ENCODE data around the gene FGA. TPM values are rescaled to one million over a fixed set of nuclear protein-coding genes. Genes with fewer than 3 reads are reported as not detected.
A peak's percentile ranks its signal among the peaks of the same experiment; 100 is the strongest.

Gene FGA
- total and polyA plus RNA-seq, 2 experiments from 2014 or later: 579 to 1,189 TPM

DNA sequence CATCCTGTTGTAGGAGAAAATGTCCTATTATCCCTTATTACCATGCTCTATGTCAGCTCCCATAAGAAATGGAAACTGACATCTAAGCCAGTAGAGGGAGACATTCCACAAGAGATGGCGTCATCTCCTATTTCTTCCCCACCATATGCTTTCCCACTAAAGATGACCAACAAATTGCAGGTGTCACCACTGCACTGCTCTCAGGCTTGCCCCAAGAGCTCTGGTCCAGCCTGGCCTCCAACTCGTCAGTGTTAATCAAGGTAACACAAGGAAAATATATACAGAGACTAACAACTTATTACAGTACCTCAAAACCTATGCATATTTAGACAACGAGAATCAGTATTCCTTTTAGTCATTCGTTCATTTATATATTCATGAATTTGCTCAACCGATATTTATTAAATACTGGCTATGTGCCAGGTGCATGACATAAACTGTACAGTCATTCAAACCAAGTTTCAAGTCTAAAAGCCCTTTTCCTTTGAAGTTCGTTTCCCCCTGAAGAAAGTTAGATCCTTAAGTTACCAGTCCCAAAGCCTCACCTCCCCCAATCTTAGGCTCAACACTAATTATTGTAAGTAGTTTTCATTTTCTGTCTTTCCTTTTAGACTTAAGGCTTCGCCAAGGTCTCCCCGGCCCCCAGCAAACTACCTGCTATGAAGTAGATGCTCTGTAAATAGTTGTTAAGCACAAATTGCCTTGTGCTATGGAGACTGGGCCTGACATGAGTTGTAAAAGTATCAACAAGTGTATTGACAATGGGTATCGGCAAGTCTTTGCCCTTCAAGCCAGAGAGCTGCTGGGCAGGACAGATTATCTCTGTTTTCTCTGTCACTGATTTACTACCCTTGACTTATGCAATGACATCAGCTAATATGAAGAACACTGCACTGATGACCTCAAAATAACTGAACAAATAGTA is 30.8 kb downstream of the FGA start:
- H3K4me3 ChIP-seq: no peak overlapping the region
- H3K27ac ChIP-seq: peak overlapping the region; percentile 10
- H4K20me1 ChIP-seq (ENCODE audit: insufficient read depth, poor library complexity, severe bottlenecking): no peaks in the 10 kb centered on the region
- no peaks in the 10 kb centered on the region for H3K9me3 ChIP-seq (ENCODE audit: low read depth)
- no peak overlapping the region for H2AFZ ChIP-seq
- H3K79me2 ChIP-seq: peaks cover 14% of the 10 kb centered on the region
- H3K4me2 ChIP-seq: peak overlapping the region; percentile 35
- TF ChIP-seq EZH2phosphoT487 (IDR thresholded peaks at IDR 0.05; ENCODE audit: low read depth, severe bottlenecking, unreplicated experiment) (no peak), CTCF (IDR thresholded peaks at IDR 0.05; ENCODE audit: poor library complexity) (peak; percentile 68), EZH2 (IDR thresholded peaks at IDR 0.05; ENCODE audit: borderline replicate concordance) (no peak)
- H3K36me3 ChIP-seq (replicated peaks; ENCODE audit: insufficient read depth, low read depth): no peaks in the 10 kb centered on the region
- no peaks in the 10 kb centered on the region for H3K4me1 ChIP-seq (ENCODE audit: insufficient read depth)
- WGBS (ENCODE audit: low lambda C conversion rate, missing lambda C conversion rate): 43% methylated on average over 9 of the region's 9 CpGs
- no peaks in the 10 kb centered on the region for H3K27me3 ChIP-seq
- no peaks in the 10 kb centered on the region for H3K9me2 ChIP-seq (replicated peaks; ENCODE audit: insufficient read depth)
- peak; percentile 80 for DNase-seq (ENCODE audit: low spot score)

DNA sequence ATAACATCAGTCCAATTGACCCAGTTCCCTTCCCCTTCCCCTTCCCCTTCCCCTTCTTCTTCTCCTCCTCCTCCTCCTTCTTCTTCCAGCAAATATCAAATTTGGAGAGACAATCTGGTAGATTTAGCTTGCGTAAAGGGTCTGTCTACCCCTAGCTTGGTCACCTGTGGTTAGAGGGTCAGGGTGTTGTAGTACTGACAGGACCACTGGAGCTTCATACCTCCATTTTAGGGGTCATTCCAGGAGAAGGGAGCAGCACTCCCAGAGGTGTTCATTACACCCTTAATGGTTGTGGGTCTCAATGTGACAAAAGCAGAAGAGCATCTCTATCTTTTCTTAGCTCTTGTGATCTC is 31.4 kb downstream of the FGA start:
- Histone ChIP-seq H3K79me2 (peaks cover 7% of the 10 kb centered on the region), H2AFZ (no peak overlapping the region), H3K36me3 (replicated peaks; ENCODE audit: insufficient read depth, low read depth) (no peaks in the 10 kb centered on the region), H3K4me2 (no peak overlapping the region), H3K4me1 (ENCODE audit: insufficient read depth) (no peaks in the 10 kb centered on the region), H3K9me2 (replicated peaks; ENCODE audit: insufficient read depth) (no peaks in the 10 kb centered on the region), H3K27ac (no peak overlapping the region), H3K4me3 (no peak overlapping the region), H3K9me3 (ENCODE audit: low read depth) (no peaks in the 10 kb centered on the region), H4K20me1 (ENCODE audit: insufficient read depth, poor library complexity, severe bottlenecking) (no peaks in the 10 kb centered on the region), H3K27me3 (no peaks in the 10 kb centered on the region)
- WGBS (ENCODE audit: low lambda C conversion rate, missing lambda C conversion rate): 93% methylated on average over 1 of the region's 1 CpG
- no peak for DNase-seq (ENCODE audit: low spot score)
- TF ChIP-seq EZH2 (IDR thresholded peaks at IDR 0.05; ENCODE audit: borderline replicate concordance): no peak
- TF ChIP-seq EZH2phosphoT487 (IDR thresholded peaks at IDR 0.05; ENCODE audit: low read depth, severe bottlenecking, unreplicated experiment): no peak

GRCh38 chr4:154551872-154552686 is 38.5 kb downstream of the FGA start:
- TF ChIP-seq EZH2 (IDR thresholded peaks at IDR 0.05; ENCODE audit: borderline replicate concordance): no peak
- TF ChIP-seq CTCF (IDR thresholded peaks at IDR 0.05; ENCODE audit: poor library complexity): peak; percentile 92
- Histone ChIP-seq H3K9me2 (replicated peaks; ENCODE audit: insufficient read depth) (no peaks in the 10 kb centered on the region), H3K9me3 (ENCODE audit: low read depth) (no peaks in the 10 kb centered on the region), H3K4me1 (ENCODE audit: insufficient read depth) (peaks cover 15% of the 10 kb centered on the region), H4K20me1 (ENCODE audit: insufficient read depth, poor library complexity, severe bottlenecking) (peaks cover 12% of the 10 kb centered on the region), H3K79me2 (peaks cover 30% of the 10 kb centered on the region), H2AFZ (no peak overlapping the region), H3K36me3 (replicated peaks; ENCODE audit: insufficient read depth, low read depth) (no peaks in the 10 kb centered on the region), H3K4me3 (no peak overlapping the region), H3K27ac (no peak overlapping the region), H3K4me2 (no peak overlapping the region), H3K27me3 (no peaks in the 10 kb centered on the region)
- peak; percentile 86 for DNase-seq (ENCODE audit: low spot score)
- 28% methylated on average over 6 of the region's 6 CpGs for WGBS (ENCODE audit: low lambda C conversion rate, missing lambda C conversion rate)

Measured in hepatocyte (in vitro differentiated cells).